SK-N-SH treated with all-trans-retinoic acid at 6 μM for 48 hours (cell line): ENCODE data around the gene SEL1L2.

ENCODE experiments used
- ATAC-seq: fragments of 200-7000 bp; cut with Tn5 transposase; 3 replicates; pipeline ENCODE4 v1.9.1; 2020; ENCODE audit warnings: mild to moderate bottlenecking, moderate library complexity
- ARNTL ChIP-seq: fragments of 450-650 bp; formaldehyde crosslinking; IDR thresholded peaks from 2 replicates; pipeline ENCODE4 v1.5.0; 2020; ENCODE audit warnings: low read depth, mild to moderate bottlenecking, moderate library complexity, borderline replicate concordance
- BACH2 ChIP-seq: fragments of 250-450 bp; sonication (Bioruptor Pico); IDR thresholded peaks from 2 replicates; pipeline ENCODE4 v1.9.0; 2021; ENCODE audit warnings: mild to moderate bottlenecking, borderline replicate concordance
- CREB5 ChIP-seq: fragments of 250-450 bp; sonication (Bioruptor Pico); IDR thresholded peaks from 2 replicates; pipeline ENCODE4 v1.5.1; 2020; ENCODE audit warnings: low read depth, mild to moderate bottlenecking, moderate library complexity
- CSDC2 ChIP-seq: fragments of 250-450 bp; sonication (Bioruptor Pico); IDR thresholded peaks from 2 replicates; pipeline ENCODE4 v1.5.0; 2020; ENCODE audit warnings: mild to moderate bottlenecking, moderate library complexity
- CSRNP3 ChIP-seq: fragments of 250-450 bp; sonication (Bioruptor Pico); IDR thresholded peaks from 2 replicates; pipeline ENCODE4 v1.5.1; 2021; ENCODE audit warnings: mild to moderate bottlenecking, moderate library complexity
- ESRRG ChIP-seq: fragments of 250-450 bp; sonication (Bioruptor Pico); IDR thresholded peaks from 2 replicates; pipeline ENCODE4 v1.6.1; 2021; ENCODE audit warnings: mild to moderate bottlenecking
- GLIS3 ChIP-seq: fragments of 250-450 bp; sonication (Bioruptor Pico); IDR thresholded peaks from 2 replicates; pipeline ENCODE4 v1.5.0; 2020; ENCODE audit warnings: mild to moderate bottlenecking, moderate library complexity
- OSR1 ChIP-seq: fragments of 250-450 bp; sonication (Bioruptor Pico); IDR thresholded peaks from 2 replicates; pipeline ENCODE4 v1.8.0; 2022; ENCODE audit warnings: moderate library complexity, mild to moderate bottlenecking, inconsistent platforms
- PATZ1 ChIP-seq: fragments of 250-450 bp; sonication (Bioruptor Pico); IDR thresholded peaks from 2 replicates; pipeline ENCODE4 v1.8.0; 2020; ENCODE audit warnings: mild to moderate bottlenecking, moderate library complexity, borderline replicate concordance
- POU6F1 ChIP-seq: fragments of 250-450 bp; sonication (Bioruptor Pico); IDR thresholded peaks from 2 replicates; pipeline ENCODE4 v1.8.0; 2021; ENCODE audit warnings: low read depth, mild to moderate bottlenecking, moderate library complexity, borderline replicate concordance
- PPARA ChIP-seq: fragments of 250-450 bp; sonication (Bioruptor Pico); IDR thresholded peaks from 2 replicates; pipeline ENCODE4 v1.5.0; 2020; ENCODE audit warnings: mild to moderate bottlenecking, borderline replicate concordance
- RARB ChIP-seq: fragments of 250-450 bp; sonication (Bioruptor Pico); IDR thresholded peaks from 2 replicates; pipeline ENCODE4 v1.8.0; 2021; ENCODE audit warnings: mild to moderate bottlenecking, moderate library complexity
- SNAI2 ChIP-seq: fragments of 250-450 bp; sonication (Bioruptor Pico); IDR thresholded peaks from 2 replicates; pipeline ENCODE4 v1.5.0; 2020; ENCODE audit warnings: mild to moderate bottlenecking, moderate library complexity
- TCF4 ChIP-seq: fragments of 250-450 bp; sonication (Bioruptor Pico); IDR thresholded peaks from 2 replicates; pipeline ENCODE4 v1.8.0; 2021; ENCODE audit warnings: mild to moderate bottlenecking, moderate library complexity, borderline replicate concordance
- TOX ChIP-seq: fragments of 250-450 bp; sonication (Bioruptor Pico); IDR thresholded peaks from 2 replicates; pipeline ENCODE4 v1.8.0; 2021; ENCODE audit warnings: mild to moderate bottlenecking, moderate library complexity, borderline replicate concordance
- ZC3H10 ChIP-seq: fragments of 250-450 bp; sonication (Bioruptor Pico); IDR thresholded peaks from 2 replicates; pipeline ENCODE4 v1.5.1; 2021; ENCODE audit warnings: mild to moderate bottlenecking, moderate library complexity
- ZFP3 ChIP-seq: fragments of 250-450 bp; sonication (Bioruptor Pico); IDR thresholded peaks from 2 replicates; pipeline ENCODE4 v1.5.0; 2020; ENCODE audit warnings: mild to moderate bottlenecking, moderate library complexity
- ZFP30 ChIP-seq: fragments of 450-650 bp; formaldehyde crosslinking; IDR thresholded peaks from 2 replicates; pipeline ENCODE4 v1.5.0; 2022; ENCODE audit warnings: mild to moderate bottlenecking, moderate library complexity
- ZNF565 ChIP-seq: fragments of 450-650 bp; formaldehyde crosslinking; conservative IDR thresholded peaks from 2 replicates; pipeline ENCODE4 v1.5.0; 2020; ENCODE audit warnings: low read depth, mild to moderate bottlenecking, moderate library complexity
- ZNF70 ChIP-seq: fragments of 450-650 bp; formaldehyde crosslinking; IDR thresholded peaks from 2 replicates; pipeline ENCODE4 v1.5.0; 2020; ENCODE audit warnings: mild to moderate bottlenecking, moderate library complexity
- ZNF8 ChIP-seq: fragments of 450-650 bp; formaldehyde crosslinking; IDR thresholded peaks from 2 replicates; pipeline ENCODE4 v1.5.0; 2020; ENCODE audit warnings: mild to moderate bottlenecking, moderate library complexity

The SEL1L2 gene

GRCh38 chr20:13851279-13851678, 139.1 kb downstream of the SEL1L2 start (continued):
- TF ChIP-seq POU6F1 (CRISPR knock-in tag) (no peak), ZNF565 (CRISPR knock-in tag) (no peak), ESRRG (CRISPR knock-in tag) (no peak)

GRCh38 chr20:13844296-13844695, 146.1 kb downstream of the SEL1L2 start:
- ATAC-seq = no peak
- TF ChIP-seq ZNF70 (no peak), PATZ1 (CRISPR knock-in tag) (no peak), TOX (no peak), BACH2 (no peak), ZFP30 (CRISPR knock-in tag) (no peak)
- TF ChIP-seq, all 23 proteins: peak for 0

- ATAC-seq = no peak
- TF ChIP-seq POU6F1 (CRISPR knock-in tag) (no peak), ARNTL (CRISPR knock-in tag) (no peak), SNAI2 (CRISPR knock-in tag) (no peak), CSRNP3 (CRISPR knock-in tag) (no peak), ZNF70 (no peak), OSR1 (CRISPR knock-in tag) (no peak), CREB5 (CRISPR knock-in tag) (no peak), ZFP3 (CRISPR knock-in tag) (no peak), RARB (CRISPR knock-in tag) (no peak), ZFP30 (CRISPR knock-in tag) (no peak), PPARA (CRISPR knock-in tag) (no peak), GLIS3 (CRISPR knock-in tag) (no peak), ZNF8 (CRISPR knock-in tag) (no peak), TCF4 (CRISPR knock-in tag) (no peak), ZC3H10 (no peak), PATZ1 (CRISPR knock-in tag) (no peak), CSDC2 (CRISPR knock-in tag) (no peak), TOX (no peak), BACH2 (no peak), ZNF565 (CRISPR knock-in tag) (no peak)
- TF ChIP-seq, all 23 proteins: peak for 0
These were observed 149.2 kb downstream of the SEL1L2 start for GRCh38 chr20:13841206-13841605.
